Forelimb muscle (tissue), 1 donor: ENCODE results near the gene CYFIP1. TPM values are rescaled to one million over a fixed set of nuclear protein-coding genes. Genes with fewer than 3 reads are reported as not detected.

Experiments
- DNase-seq: peaks from one replicate; pipeline ENCODE4 v3.0.0-alpha.2; 2013; ENCODE audit warnings: low read depth
- polyA plus RNA-seq: library from polyadenylated mRNA; unstranded; fragments of 120-200 nt; gene quantifications from one replicate; pipeline ENCODE4 v1.2.1, GENCODE V29; 2013; ENCODE audit not compliant: insufficient read length

Gene CYFIP1
- polyA plus RNA-seq, 1 donor, result 49.3 TPM

- DNase-seq, result no peak
Measured at GRCh38 chr15:22918056-22918455, 62.1 kb downstream of the CYFIP1 start.

GRCh38 chr15:22917556-22917955 lies 62.6 kb downstream of the CYFIP1 start:
- DNase-seq, result no peak

- no peak for DNase-seq
Measured at GRCh38 chr15:22916606-22917350, 63.4 kb downstream of the CYFIP1 start.

GRCh38 chr15:22915866-22916515 lies 64.2 kb downstream of the CYFIP1 start:
- no peak for DNase-seq

- DNase-seq, result no peak
Measured at GRCh38 chr15:22913646-22914380, 66.4 kb downstream of the CYFIP1 start.

GRCh38 chr15:22912256-22912655 lies 67.9 kb downstream of the CYFIP1 start:
- no peak for DNase-seq

GRCh38 chr15:22911306-22911705 lies 68.9 kb downstream of the CYFIP1 start:
- DNase-seq, result no peak

- no peak for DNase-seq
Measured at GRCh38 chr15:22908830-22909229, 71.3 kb downstream of the CYFIP1 start.

GRCh38 chr15:22907161-22907950 lies 72.8 kb downstream of the CYFIP1 start:
- no peak for DNase-seq

GRCh38 chr15:22904736-22905135 lies 75.4 kb downstream of the CYFIP1 start:
- DNase-seq, result no peak

- no peak for DNase-seq
Measured at GRCh38 chr15:22903961-22904534, 76.1 kb downstream of the CYFIP1 start.

GRCh38 chr15:22903427-22903826 lies 76.7 kb downstream of the CYFIP1 start:
- DNase-seq, result no peak

- DNase-seq, result no peak
Measured at GRCh38 chr15:22902981-22903380, 77.2 kb downstream of the CYFIP1 start.

GRCh38 chr15:22902578-22902977 lies 77.6 kb downstream of the CYFIP1 start:
- DNase-seq, result no peak

- no peak for DNase-seq
Measured at GRCh38 chr15:22902046-22902445, 78.1 kb downstream of the CYFIP1 start.

GRCh38 chr15:22895465-22896190 lies 84.5 kb downstream of the CYFIP1 start:
- DNase-seq, result no peak

- DNase-seq, result no peak
Measured at GRCh38 chr15:22893881-22894280, 86.3 kb downstream of the CYFIP1 start.

GRCh38 chr15:22893081-22893480 lies 87.1 kb downstream of the CYFIP1 start:
- no peak for DNase-seq

GRCh38 chr15:22892333-22892732 lies 87.8 kb downstream of the CYFIP1 start:
- DNase-seq, result no peak

GRCh38 chr15:22891426-22892210 lies 88.5 kb downstream of the CYFIP1 start:
- DNase-seq, result no peak
